Immature natural killer cell (primary cell): ENCODE results near the gene CDNF. TPM values are rescaled to one million over a fixed set of nuclear protein-coding genes. Genes with fewer than 3 reads are reported as not detected.
A peak's percentile ranks its signal among the peaks of the same experiment; 100 is the strongest.

Experiments
- DNase-seq, 3 donors: peaks; one replicate each; pipeline ENCODE4 v3.0.0; 2022; ENCODE audit warnings: mixed read lengths in 1 of 3
- H3K27ac Mint-ChIP-seq, 6 donors: one replicate each; pipeline ENCODE4 v1.8.0; 2020; ENCODE audit warnings: mixed read lengths in 6 of 6, mild to moderate bottlenecking in 5 of 6, inconsistent platforms in 4 of 6, moderate library complexity in 3 of 6
- H3K27me3 Mint-ChIP-seq, 3 donors: one replicate each; pipeline ENCODE4 v1.8.0; 2020 to 2021; ENCODE audit warnings: low read depth in 3 of 3, mild to moderate bottlenecking in 3 of 3, mixed read lengths in 3 of 3, moderate library complexity in 3 of 3, inconsistent platforms in 1 of 3
- H3K36me3 Mint-ChIP-seq, 3 donors: one replicate each; pipeline ENCODE4 v1.8.0; 2020; ENCODE audit warnings: mixed read lengths in 3 of 3, inconsistent platforms in 2 of 3, mild to moderate bottlenecking in 2 of 3
- H3K4me1 Mint-ChIP-seq, 2 donors: one replicate each; pipeline ENCODE4 v1.8.0; 2020; ENCODE audit warnings: inconsistent platforms in 2 of 2, mild to moderate bottlenecking in 2 of 2, mixed read lengths in 2 of 2, moderate library complexity in 1 of 2
- H3K4me3 Mint-ChIP-seq, 5 donors: one replicate each; pipeline ENCODE4 v1.8.0; 2020; ENCODE audit warnings: mild to moderate bottlenecking in 5 of 5, mixed read lengths in 5 of 5, inconsistent platforms in 3 of 5, moderate library complexity in 3 of 5
- H3K9me3 Mint-ChIP-seq, 6 donors: one replicate each; pipeline ENCODE4 v1.8.0; 2020; ENCODE audit warnings: mild to moderate bottlenecking in 6 of 6, mixed read lengths in 6 of 6, inconsistent platforms in 4 of 6, moderate library complexity in 3 of 6
- polyA plus RNA-seq, 3 donors: library from polyadenylated mRNA; unstranded; fragments of 300-500 nt; fragmentation: Illumina TruSeq; gene quantifications; one replicate each; pipeline ENCODE4 v1.2.3, GENCODE V29; 2021

The CDNF gene
- polyA plus RNA-seq, 3 donors from 2014 or later, result 0.58 to 1.3 TPM; not detected in 1

DNA sequence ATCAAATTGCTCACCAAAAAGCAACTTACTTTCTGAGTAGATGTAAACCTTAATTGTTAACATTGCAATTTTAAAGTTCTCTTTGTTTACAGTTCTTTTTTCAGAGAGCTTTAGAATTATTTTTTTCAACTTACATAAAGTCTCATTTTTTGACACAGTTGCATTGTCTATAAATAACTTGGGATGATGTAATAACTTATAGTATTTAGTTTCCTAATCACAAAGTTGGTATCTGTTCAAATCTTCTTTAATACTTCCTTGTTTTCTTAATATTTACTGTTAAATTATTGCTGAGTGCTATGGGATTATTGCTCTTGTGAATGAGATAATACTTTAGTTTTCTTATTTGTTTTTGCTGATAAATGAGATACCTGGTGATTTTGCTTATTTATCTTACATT is 21.9 kb upstream of the CDNF start:
- H3K4me1 Mint-ChIP-seq, result peaks cover 2 to 7% of the 10 kb centered on the region in 2 donors
- peak overlapping the region in 1 of 6 donors; percentile 30 for H3K27ac Mint-ChIP-seq
- H3K27me3 Mint-ChIP-seq, result peaks cover 0 to 2% (median 0%) of the 10 kb centered on the region in 3 donors
- DNase-seq, result no peak
- H3K4me3 Mint-ChIP-seq, result no peak overlapping the region
- no peaks in the 10 kb centered on the region for H3K9me3 Mint-ChIP-seq
- peaks cover 8 to 33% (median 15%) of the 10 kb centered on the region in 3 donors for H3K36me3 Mint-ChIP-seq

DNA sequence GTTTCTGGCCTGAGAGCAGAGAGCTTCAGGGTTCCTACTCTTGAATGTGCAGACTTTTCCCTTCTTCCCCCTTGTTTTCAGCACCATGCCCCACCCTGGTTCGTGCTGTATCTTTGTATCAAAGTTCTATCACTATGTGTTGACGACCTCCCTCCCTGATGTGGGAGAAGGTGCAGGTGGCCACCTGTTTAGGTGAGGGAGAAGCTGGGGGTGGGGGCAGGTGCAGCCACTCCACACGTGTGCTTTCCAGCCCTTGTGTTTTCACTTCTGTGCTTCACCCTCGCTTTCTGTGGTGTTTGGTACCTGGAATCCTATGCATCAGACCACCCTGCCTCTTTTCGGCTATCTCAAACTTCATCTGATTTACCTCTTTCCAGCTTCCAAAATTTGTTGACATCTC is 21.2 kb upstream of the CDNF start:
- H3K27ac Mint-ChIP-seq, result peak overlapping the region in 1 of 6 donors; percentile 30
- no peak overlapping the region for H3K4me3 Mint-ChIP-seq
- H3K36me3 Mint-ChIP-seq, result peaks cover 15 to 33% (median 22%) of the 10 kb centered on the region in 3 donors
- no peaks in the 10 kb centered on the region for H3K27me3 Mint-ChIP-seq
- no peaks in the 10 kb centered on the region for H3K9me3 Mint-ChIP-seq
- peaks cover 2 to 7% of the 10 kb centered on the region in 2 donors for H3K4me1 Mint-ChIP-seq
- DNase-seq, result no peak

- peaks cover under 1 to 7% of the 10 kb centered on the region in 2 donors for H3K4me1 Mint-ChIP-seq
- H3K27me3 Mint-ChIP-seq, result no peaks in the 10 kb centered on the region
- no peak overlapping the region for H3K27ac Mint-ChIP-seq
- H3K4me3 Mint-ChIP-seq, result no peak overlapping the region
- no peaks in the 10 kb centered on the region for H3K9me3 Mint-ChIP-seq
- no peak for DNase-seq
- peaks cover 12 to 37% (median 24%) of the 10 kb centered on the region in 3 donors for H3K36me3 Mint-ChIP-seq
These were observed 20.6 kb upstream of the CDNF start for GRCh38 chr10:14858338-14858960.

- no peak for DNase-seq
- H3K36me3 Mint-ChIP-seq, result peaks cover 28 to 40% (median 30%) of the 10 kb centered on the region in 3 donors
- H3K9me3 Mint-ChIP-seq, result no peaks in the 10 kb centered on the region
- no peak overlapping the region for H3K4me3 Mint-ChIP-seq
- H3K4me1 Mint-ChIP-seq, result peaks cover 0 to 7% of the 10 kb centered on the region in 2 donors
- no peak overlapping the region for H3K27ac Mint-ChIP-seq
- no peaks in the 10 kb centered on the region for H3K27me3 Mint-ChIP-seq
These were observed 17.6 kb upstream of the CDNF start for GRCh38 chr10:14855453-14855852.

GRCh38 chr10:14852236-14852635 is 14.4 kb upstream of the CDNF start:
- no peak overlapping the region for H3K4me3 Mint-ChIP-seq
- H3K4me1 Mint-ChIP-seq, result peaks cover 0 to 5% of the 10 kb centered on the region in 2 donors
- no peaks in the 10 kb centered on the region for H3K27me3 Mint-ChIP-seq
- H3K9me3 Mint-ChIP-seq, result no peaks in the 10 kb centered on the region
- DNase-seq, result no peak
- no peak overlapping the region for H3K27ac Mint-ChIP-seq
- H3K36me3 Mint-ChIP-seq, result peaks cover 26 to 35% (median 33%) of the 10 kb centered on the region in 3 donors

GRCh38 chr10:14844948-14845347 is 7.1 kb upstream of the CDNF start:
- Mint-ChIP-seq H3K9me3 (no peaks in the 10 kb centered on the region), H3K4me3 (no peak overlapping the region), H3K27ac (peak overlapping the region in 1 of 6 donors; percentile 44), H3K27me3 (no peaks in the 10 kb centered on the region), H3K36me3 (peaks cover 5 to 18% (median 17%) of the 10 kb centered on the region in 3 donors), H3K4me1 (peaks cover 10 to 24% of the 10 kb centered on the region in 2 donors)
- no peak for DNase-seq

- DNase-seq, result no peak
- peaks cover 0 to 3% (median 0%) of the 10 kb centered on the region in 3 donors for H3K27me3 Mint-ChIP-seq
- H3K36me3 Mint-ChIP-seq, result peaks cover 5 to 11% (median 10%) of the 10 kb centered on the region in 3 donors
- no peaks in the 10 kb centered on the region for H3K9me3 Mint-ChIP-seq
- peaks cover 18 to 37% of the 10 kb centered on the region in 2 donors for H3K4me1 Mint-ChIP-seq
- H3K27ac Mint-ChIP-seq, result no peak overlapping the region
- H3K4me3 Mint-ChIP-seq, result no peak overlapping the region
These were observed 5.6 kb upstream of the CDNF start for GRCh38 chr10:14843327-14843988.

- Mint-ChIP-seq H3K27ac (peak overlapping the region in 2 of 6 donors; percentile 40 to 61), H3K9me3 (no peaks in the 10 kb centered on the region), H3K27me3 (peaks cover 4 to 9% (median 6%) of the 10 kb centered on the region in 3 donors), H3K4me1 (peaks cover 31 to 41% of the 10 kb centered on the region in 2 donors), H3K36me3 (peaks cover 5 to 11% (median 9%) of the 10 kb centered on the region in 3 donors), H3K4me3 (peak overlapping the region in 4 of 5 donors; percentile 59 to 97 (median 92))
- DNase-seq, result no peak
These were observed 2.3 kb upstream of the CDNF start for GRCh38 chr10:14840178-14840577.

- no peak for DNase-seq
- Mint-ChIP-seq H3K4me1 (peaks cover 25 to 36% of the 10 kb centered on the region in 2 donors), H3K9me3 (no peaks in the 10 kb centered on the region), H3K27me3 (peaks cover 4 to 9% (median 6%) of the 10 kb centered on the region in 3 donors), H3K36me3 (peaks cover 3 to 10% (median 4%) of the 10 kb centered on the region in 3 donors), H3K4me3 (peak overlapping the region; percentile 87 to 97 (median 97)), H3K27ac (peak overlapping the region in 5 of 6 donors; percentile 70 to 99 (median 94))
These were observed 1.5 kb upstream of the CDNF start for GRCh38 chr10:14839305-14839695.

DNA sequence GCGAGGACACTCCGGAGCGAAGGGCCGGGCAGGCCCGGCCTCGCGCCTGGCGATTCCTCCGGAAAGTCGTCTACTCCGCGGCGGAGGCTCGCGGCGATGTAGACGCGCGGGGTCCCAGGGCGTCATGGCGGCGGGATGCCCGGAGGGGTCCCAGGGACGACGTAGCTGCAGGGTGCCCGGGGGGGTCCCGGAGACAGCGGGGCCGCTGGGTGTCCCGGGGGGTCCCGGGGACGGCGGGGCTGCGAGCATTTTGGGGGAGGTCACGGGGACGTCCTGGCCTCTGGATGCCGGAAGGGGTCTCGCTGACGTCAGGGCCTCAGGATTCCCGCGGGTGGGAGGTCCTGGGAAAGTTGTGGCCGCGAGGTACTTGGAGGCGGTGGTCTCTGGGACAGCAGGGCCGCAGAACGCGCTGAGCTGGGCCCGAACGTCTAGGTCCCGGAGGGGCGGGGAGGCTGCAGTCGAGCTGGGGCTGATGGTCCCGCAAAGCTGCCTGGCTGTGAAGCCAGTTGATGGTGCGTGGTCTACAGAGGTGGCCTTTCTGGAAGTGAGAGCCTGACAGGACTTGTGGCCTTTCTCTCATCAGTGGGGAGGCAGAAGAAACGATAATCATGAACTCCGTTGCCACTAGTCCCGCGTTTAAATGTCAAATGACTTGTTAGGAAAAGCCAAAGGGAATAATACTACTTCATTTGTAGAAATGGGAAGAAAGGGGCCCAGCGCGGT is 906 bp upstream of the CDNF start:
- peak overlapping the region; percentile 87 to 97 (median 97) for H3K4me3 Mint-ChIP-seq
- H3K27ac Mint-ChIP-seq, result peak overlapping the region; percentile 94 to 99 (median 98)
- peaks cover 25 to 36% of the 10 kb centered on the region in 2 donors for H3K4me1 Mint-ChIP-seq
- no peaks in the 10 kb centered on the region for H3K9me3 Mint-ChIP-seq
- peaks cover 4 to 9% (median 6%) of the 10 kb centered on the region in 3 donors for H3K27me3 Mint-ChIP-seq
- peaks cover 0 to 7% (median 5%) of the 10 kb centered on the region in 3 donors for H3K36me3 Mint-ChIP-seq
- peak; percentile 3 to 9 (median 8) for DNase-seq

DNA sequence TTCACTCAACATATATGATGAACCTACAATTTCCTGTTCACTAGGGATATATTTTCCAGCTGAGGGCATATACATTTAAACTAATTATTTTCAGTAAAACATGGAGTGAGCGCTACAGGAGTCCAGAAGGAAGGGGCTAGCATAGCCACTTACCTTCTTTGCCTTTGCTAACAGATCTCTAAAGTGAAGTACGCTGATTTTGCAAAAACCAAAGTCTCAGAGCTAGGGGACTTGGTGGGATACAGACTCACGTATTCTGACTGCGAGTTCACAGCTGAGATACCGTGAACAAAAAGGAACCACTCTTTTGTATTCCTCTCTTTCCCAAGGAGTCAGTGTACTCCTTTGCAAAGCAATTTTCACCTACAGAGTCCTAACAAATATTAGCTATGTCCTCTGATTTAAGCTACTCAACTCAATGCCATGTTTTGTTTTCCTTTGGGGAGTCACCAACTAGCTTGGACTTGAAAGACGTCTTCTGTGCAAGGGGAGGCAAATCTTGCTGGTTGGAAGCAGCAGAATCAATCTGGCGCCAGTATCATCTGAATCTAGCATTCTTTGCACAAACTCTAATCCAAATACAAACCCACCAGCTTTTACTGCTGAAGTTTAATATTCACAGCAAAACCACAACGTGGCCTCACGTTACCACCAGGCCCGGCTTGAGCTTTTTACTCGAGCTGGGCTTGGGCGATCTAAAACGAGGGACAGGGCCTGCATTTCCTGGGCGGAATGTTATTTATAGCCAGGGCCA is 657 bp downstream of the CDNF start:
- H3K27ac Mint-ChIP-seq, result peak overlapping the region; percentile 94 to 99 (median 98)
- peaks cover 25 to 36% of the 10 kb centered on the region in 2 donors for H3K4me1 Mint-ChIP-seq
- peaks cover 5 to 12% (median 11%) of the 10 kb centered on the region in 3 donors for H3K36me3 Mint-ChIP-seq
- H3K27me3 Mint-ChIP-seq, result peaks cover 6 to 9% (median 7%) of the 10 kb centered on the region in 3 donors
- peak overlapping the region; percentile 87 to 97 (median 97) for H3K4me3 Mint-ChIP-seq
- no peak for DNase-seq
- H3K9me3 Mint-ChIP-seq, result no peaks in the 10 kb centered on the region

DNA sequence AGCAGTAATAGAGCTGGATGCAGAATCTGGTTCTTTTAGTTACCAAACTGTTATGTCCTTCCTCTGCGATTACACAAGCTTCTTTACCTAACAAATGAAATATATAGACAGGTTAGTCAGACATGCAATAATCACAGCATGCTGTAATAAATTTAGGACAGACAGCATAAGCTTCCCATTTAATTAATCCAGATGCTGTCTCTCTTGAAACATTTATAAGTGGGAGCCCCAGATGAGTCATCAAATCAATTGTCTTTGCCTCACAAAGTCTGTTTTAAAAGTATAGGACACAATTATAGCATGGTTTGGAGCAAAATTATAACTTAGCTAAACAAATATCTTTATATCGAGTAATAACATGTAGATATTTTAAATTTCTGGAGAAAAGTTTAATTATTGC is 1.6 kb downstream of the CDNF start:
- Mint-ChIP-seq H3K4me3 (no peak overlapping the region), H3K27ac (peak overlapping the region in 4 of 6 donors; percentile 3 to 29 (median 17)), H3K36me3 (peaks cover 8 to 12% (median 11%) of the 10 kb centered on the region in 3 donors), H3K4me1 (peaks cover 25 to 36% of the 10 kb centered on the region in 2 donors), H3K27me3 (peaks cover 6 to 9% (median 7%) of the 10 kb centered on the region in 3 donors), H3K9me3 (no peaks in the 10 kb centered on the region)
- DNase-seq, result no peak

- Mint-ChIP-seq H3K4me1 (peaks cover 12% of the 10 kb centered on the region in 2 donors), H3K36me3 (peaks cover 8 to 12% (median 8%) of the 10 kb centered on the region in 3 donors), H3K27ac (no peak overlapping the region), H3K9me3 (no peaks in the 10 kb centered on the region), H3K27me3 (peaks cover 3 to 6% (median 5%) of the 10 kb centered on the region in 3 donors), H3K4me3 (no peak overlapping the region)
- no peak for DNase-seq
These were observed 4.7 kb downstream of the CDNF start for GRCh38 chr10:14833106-14833505.
